WTC11 (cell line): ENCODE data around the gene MRO. TPM values are rescaled to one million over a fixed set of nuclear protein-coding genes. Genes with fewer than 3 reads are reported as not detected.

Experiments
- ATAC-seq: fragments of 200-7000 bp; cut with Tn5 transposase; 2 replicates; pipeline ENCODE4 v1.10.0; 2021; ENCODE audit warnings: mild to moderate bottlenecking, moderate library complexity
- CTCF ChIA-PET: fragments of 300-600 bp; sonication (Branson Sonifier 250); formaldehyde crosslinking; loops from one replicate; lab custom pipeline; 2021; ENCODE audit warnings: antibody characterized with exemption; lab: Charles Lee
- POLR2A ChIA-PET: fragments of 350-600 bp; sonication (Branson Sonifier 250); formaldehyde crosslinking; loops from one replicate; lab custom pipeline; 2021; ENCODE audit warnings: antibody characterized with exemption; lab: Charles Lee
- DNase-seq: peaks from one replicate; pipeline ENCODE4 v3.0.0; 2021; ENCODE audit warnings: low spot score
- H3K27ac Mint-ChIP-seq: 2 replicates; pipeline ENCODE4 v1.8.0; 2021; ENCODE audit warnings: mixed read lengths
- H3K27me3 Mint-ChIP-seq: 2 replicates; pipeline ENCODE4 v1.8.0; 2021; ENCODE audit warnings: low read depth, mild to moderate bottlenecking, moderate library complexity, mixed read lengths
- H3K36me3 Mint-ChIP-seq: 2 replicates; pipeline ENCODE4 v1.8.0; 2021; ENCODE audit warnings: mixed read lengths
- H3K4me1 Mint-ChIP-seq: 2 replicates; pipeline ENCODE4 v1.8.0; 2022; ENCODE audit warnings: mixed read lengths
- H3K4me3 Mint-ChIP-seq: 2 replicates; pipeline ENCODE4 v1.8.0; 2021; ENCODE audit warnings: mild to moderate bottlenecking, moderate library complexity, mixed read lengths
- H3K9me3 Mint-ChIP-seq: 2 replicates; pipeline ENCODE4 v1.8.0; 2021; ENCODE audit warnings: mixed read lengths
- CREB1 ChIP-seq: sonication (generic); formaldehyde crosslinking; IDR thresholded peaks from 2 replicates; pipeline ENCODE4 v1.8.0; 2023; ENCODE audit warnings: mild to moderate bottlenecking, missing genetic modification reagents
- CTCF ChIP-seq: fragments of 200-600 bp; IDR thresholded peaks from 2 replicates; pipeline ENCODE4 v1.8.0; 2022; ENCODE audit warnings: antibody characterized with exemption
- E2F1 ChIP-seq: sonication (generic); formaldehyde crosslinking; IDR thresholded peaks from 2 replicates; pipeline ENCODE4 v1.8.0; 2022; ENCODE audit warnings: mild to moderate bottlenecking, missing genetic modification reagents
- ESRRA ChIP-seq: sonication (generic); formaldehyde crosslinking; IDR thresholded peaks from 2 replicates; pipeline ENCODE4 v1.8.1; 2022; ENCODE audit warnings: mild to moderate bottlenecking, missing genetic modification reagents, borderline replicate concordance
- ETV6 ChIP-seq: sonication (generic); formaldehyde crosslinking; IDR thresholded peaks from 2 replicates; pipeline ENCODE4 v1.8.1; 2022; ENCODE audit warnings: mild to moderate bottlenecking, missing genetic modification reagents
- MAX ChIP-seq: sonication (generic); formaldehyde crosslinking; IDR thresholded peaks from 2 replicates; pipeline ENCODE4 v1.8.0; 2022; ENCODE audit warnings: mild to moderate bottlenecking, missing genetic modification reagents
- MYBL2 ChIP-seq: sonication (generic); formaldehyde crosslinking; IDR thresholded peaks from 2 replicates; pipeline ENCODE4 v1.8.1; 2023; ENCODE audit warnings: mild to moderate bottlenecking, moderate library complexity, missing genetic modification reagents
- NR3C1 ChIP-seq: sonication (generic); formaldehyde crosslinking; conservative IDR thresholded peaks from 2 replicates; pipeline ENCODE4 v1.8.1; 2023; ENCODE audit warnings: low read depth, mild to moderate bottlenecking, missing genetic modification reagents
- STAT6 ChIP-seq: sonication (generic); formaldehyde crosslinking; conservative IDR thresholded peaks from 2 replicates; pipeline ENCODE4 v1.8.1; 2023; ENCODE audit warnings: mild to moderate bottlenecking, low read depth, missing genetic modification reagents, moderate library complexity
- TP53 ChIP-seq: sonication (generic); formaldehyde crosslinking; IDR thresholded peaks from 2 replicates; pipeline ENCODE4 v1.8.1; 2023; ENCODE audit warnings: mild to moderate bottlenecking, missing genetic modification reagents
- total RNA-seq: library from RNA; stranded (reverse); gene quantifications from 3 replicates; pipeline ENCODE4 v1.2.3, GENCODE V29; 2021
- TF ChIP-seq, protein P1 (sequence below): sonication (generic); formaldehyde crosslinking; IDR thresholded peaks from 2 replicates; pipeline ENCODE4 v1.8.0; 2023; ENCODE audit warnings: missing genetic modification reagents, mild to moderate bottlenecking, borderline replicate concordance
- TF ChIP-seq, protein P2 (sequence below): sonication (generic); formaldehyde crosslinking; IDR thresholded peaks from 2 replicates; pipeline ENCODE4 v1.8.0; 2022; ENCODE audit warnings: mild to moderate bottlenecking, missing genetic modification reagents
- TF ChIP-seq, protein P3 (sequence below): fragments of 250-450 bp; sonication (Bioruptor Pico); IDR thresholded peaks from 2 replicates; pipeline ENCODE4 v1.9.0; 2021; ENCODE audit warnings: mild to moderate bottlenecking, borderline replicate concordance

MRO gene
- total RNA-seq, 1 experiment from 2014 or later = 2.1 TPM

DNA sequence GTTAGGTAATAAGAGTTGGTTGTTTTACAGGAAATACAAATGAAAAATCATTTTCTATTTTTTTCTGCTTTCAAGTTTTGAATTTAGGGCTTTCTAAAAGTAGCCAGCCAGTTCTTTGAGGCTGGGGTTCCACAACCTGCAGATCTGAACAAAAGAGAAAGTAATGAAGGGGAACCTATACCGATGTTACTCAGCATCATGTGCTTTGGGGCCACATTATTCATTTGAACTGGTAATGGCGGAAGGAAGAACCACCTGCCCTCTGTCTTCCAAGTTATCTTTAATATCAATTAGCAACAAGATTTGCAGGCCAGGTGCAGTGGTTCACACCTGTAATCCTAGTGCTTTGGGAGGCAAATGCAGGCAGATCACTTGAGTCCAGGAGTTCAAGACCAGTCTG lies 12.9 kb upstream of the MRO start:
- Mint-ChIP-seq H3K4me1 (peaks cover 9% of the 10 kb centered on the region), H3K27me3 (no peaks in the 10 kb centered on the region), H3K27ac (no peak overlapping the region), H3K36me3 (no peaks in the 10 kb centered on the region), H3K4me3 (no peak overlapping the region), H3K9me3 (no peaks in the 10 kb centered on the region)
- CTCF ChIA-PET = interaction anchor here (0.6 kb wide), 1 partner anchor 340 kb away, joined by 4 read pairs; no protein-coding TSS in a partner anchor
- POLR2A ChIA-PET = no interaction called here
- DNase-seq (no peak), ATAC-seq (no peak)
- TF ChIP-seq STAT6 (CRISPR knock-in tag) = no peak

DNA sequence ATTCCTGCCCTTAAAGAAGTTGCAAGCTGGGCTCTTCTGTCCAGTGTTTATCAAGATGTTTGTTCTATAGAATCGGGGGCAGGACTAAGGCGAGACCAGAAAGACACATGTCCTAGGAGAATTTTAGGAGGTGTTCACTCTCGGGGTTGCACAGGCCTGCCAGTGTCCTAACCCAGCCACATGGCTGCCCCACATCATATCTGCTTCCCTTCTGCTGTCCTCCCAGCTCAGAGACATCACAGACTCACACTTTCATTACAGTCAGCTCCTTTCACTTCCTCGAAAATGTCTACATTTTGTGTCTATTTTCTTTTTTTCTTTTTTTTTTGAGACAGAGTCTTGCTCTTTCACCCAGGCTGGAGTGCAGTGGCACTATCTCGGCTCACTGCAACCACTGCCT lies 10.7 kb upstream of the MRO start:
- DNase-seq = no peak
- H3K4me1 Mint-ChIP-seq = peaks cover 18% of the 10 kb centered on the region
- H3K27ac Mint-ChIP-seq = no peak overlapping the region
- ATAC-seq = no peak
- no peak overlapping the region for H3K4me3 Mint-ChIP-seq
- TF ChIP-seq TP53 (CRISPR knock-in tag) (no peak), CREB1 (CRISPR knock-in tag) (no peak), MYBL2 (CRISPR knock-in tag) (no peak), NR3C1 (CRISPR knock-in tag) (no peak), ESRRA (no peak), MAX (no peak), E2F1 (CRISPR knock-in tag) (no peak), CTCF (no peak)
- TF ChIP-seq, protein P1, sequence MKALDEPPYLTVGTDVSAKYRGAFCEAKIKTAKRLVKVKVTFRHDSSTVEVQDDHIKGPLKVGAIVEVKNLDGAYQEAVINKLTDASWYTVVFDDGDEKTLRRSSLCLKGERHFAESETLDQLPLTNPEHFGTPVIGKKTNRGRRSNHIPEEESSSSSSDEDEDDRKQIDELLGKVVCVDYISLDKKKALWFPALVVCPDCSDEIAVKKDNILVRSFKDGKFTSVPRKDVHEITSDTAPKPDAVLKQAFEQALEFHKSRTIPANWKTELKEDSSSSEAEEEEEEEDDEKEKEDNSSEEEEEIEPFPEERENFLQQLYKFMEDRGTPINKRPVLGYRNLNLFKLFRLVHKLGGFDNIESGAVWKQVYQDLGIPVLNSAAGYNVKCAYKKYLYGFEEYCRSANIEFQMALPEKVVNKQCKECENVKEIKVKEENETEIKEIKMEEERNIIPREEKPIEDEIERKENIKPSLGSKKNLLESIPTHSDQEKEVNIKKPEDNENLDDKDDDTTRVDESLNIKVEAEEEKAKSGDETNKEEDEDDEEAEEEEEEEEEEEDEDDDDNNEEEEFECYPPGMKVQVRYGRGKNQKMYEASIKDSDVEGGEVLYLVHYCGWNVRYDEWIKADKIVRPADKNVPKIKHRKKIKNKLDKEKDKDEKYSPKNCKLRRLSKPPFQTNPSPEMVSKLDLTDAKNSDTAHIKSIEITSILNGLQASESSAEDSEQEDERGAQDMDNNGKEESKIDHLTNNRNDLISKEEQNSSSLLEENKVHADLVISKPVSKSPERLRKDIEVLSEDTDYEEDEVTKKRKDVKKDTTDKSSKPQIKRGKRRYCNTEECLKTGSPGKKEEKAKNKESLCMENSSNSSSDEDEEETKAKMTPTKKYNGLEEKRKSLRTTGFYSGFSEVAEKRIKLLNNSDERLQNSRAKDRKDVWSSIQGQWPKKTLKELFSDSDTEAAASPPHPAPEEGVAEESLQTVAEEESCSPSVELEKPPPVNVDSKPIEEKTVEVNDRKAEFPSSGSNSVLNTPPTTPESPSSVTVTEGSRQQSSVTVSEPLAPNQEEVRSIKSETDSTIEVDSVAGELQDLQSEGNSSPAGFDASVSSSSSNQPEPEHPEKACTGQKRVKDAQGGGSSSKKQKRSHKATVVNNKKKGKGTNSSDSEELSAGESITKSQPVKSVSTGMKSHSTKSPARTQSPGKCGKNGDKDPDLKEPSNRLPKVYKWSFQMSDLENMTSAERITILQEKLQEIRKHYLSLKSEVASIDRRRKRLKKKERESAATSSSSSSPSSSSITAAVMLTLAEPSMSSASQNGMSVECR (CRISPR knock-in tag) = no peak
- no peaks in the 10 kb centered on the region for H3K36me3 Mint-ChIP-seq
- CTCF ChIA-PET = no interaction called here
- POLR2A ChIA-PET = no interaction called here
- no peaks in the 10 kb centered on the region for H3K27me3 Mint-ChIP-seq
- H3K9me3 Mint-ChIP-seq = no peaks in the 10 kb centered on the region

DNA sequence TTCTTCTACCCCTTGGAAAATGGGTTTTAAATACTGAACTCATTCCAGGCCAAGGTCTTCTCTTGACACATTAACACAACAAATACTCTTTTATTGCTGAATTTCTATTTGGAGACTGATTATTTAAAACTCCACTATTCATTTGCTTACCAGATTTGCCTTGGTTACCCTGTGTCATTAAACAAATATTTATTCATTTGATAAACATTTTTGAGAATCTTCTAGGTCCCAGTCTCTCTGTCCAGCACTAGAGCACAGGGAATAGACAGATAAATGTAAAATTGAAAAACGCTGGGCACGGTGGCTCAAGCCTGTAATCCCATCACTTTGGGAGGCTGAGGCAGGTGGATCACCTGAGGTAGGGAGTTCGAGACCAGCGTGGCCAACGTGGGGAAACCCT lies 9.8 kb upstream of the MRO start:
- H3K4me3 Mint-ChIP-seq = no peak overlapping the region
- peaks cover 21% of the 10 kb centered on the region for H3K4me1 Mint-ChIP-seq
- no peaks in the 10 kb centered on the region for H3K9me3 Mint-ChIP-seq
- H3K36me3 Mint-ChIP-seq = no peaks in the 10 kb centered on the region
- ChIA-PET POLR2A (no interaction called here), CTCF (no interaction called here)
- no peak for DNase-seq
- ATAC-seq = no peak
- H3K27me3 Mint-ChIP-seq = no peaks in the 10 kb centered on the region
- no peak overlapping the region for H3K27ac Mint-ChIP-seq
- TF ChIP-seq ETV6 (CRISPR knock-in tag) = no peak
- TF ChIP-seq, protein P2, sequence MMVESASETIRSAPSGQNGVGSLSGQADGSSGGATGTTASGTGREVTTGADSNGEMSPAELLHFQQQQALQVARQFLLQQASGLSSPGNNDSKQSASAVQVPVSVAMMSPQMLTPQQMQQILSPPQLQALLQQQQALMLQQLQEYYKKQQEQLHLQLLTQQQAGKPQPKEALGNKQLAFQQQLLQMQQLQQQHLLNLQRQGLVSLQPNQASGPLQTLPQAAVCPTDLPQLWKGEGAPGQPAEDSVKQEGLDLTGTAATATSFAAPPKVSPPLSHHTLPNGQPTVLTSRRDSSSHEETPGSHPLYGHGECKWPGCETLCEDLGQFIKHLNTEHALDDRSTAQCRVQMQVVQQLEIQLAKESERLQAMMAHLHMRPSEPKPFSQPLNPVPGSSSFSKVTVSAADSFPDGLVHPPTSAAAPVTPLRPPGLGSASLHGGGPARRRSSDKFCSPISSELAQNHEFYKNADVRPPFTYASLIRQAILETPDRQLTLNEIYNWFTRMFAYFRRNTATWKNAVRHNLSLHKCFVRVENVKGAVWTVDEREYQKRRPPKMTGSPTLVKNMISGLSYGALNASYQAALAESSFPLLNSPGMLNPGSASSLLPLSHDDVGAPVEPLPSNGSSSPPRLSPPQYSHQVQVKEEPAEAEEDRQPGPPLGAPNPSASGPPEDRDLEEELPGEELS (CRISPR knock-in tag) = no peak
- TF ChIP-seq, protein P3, sequence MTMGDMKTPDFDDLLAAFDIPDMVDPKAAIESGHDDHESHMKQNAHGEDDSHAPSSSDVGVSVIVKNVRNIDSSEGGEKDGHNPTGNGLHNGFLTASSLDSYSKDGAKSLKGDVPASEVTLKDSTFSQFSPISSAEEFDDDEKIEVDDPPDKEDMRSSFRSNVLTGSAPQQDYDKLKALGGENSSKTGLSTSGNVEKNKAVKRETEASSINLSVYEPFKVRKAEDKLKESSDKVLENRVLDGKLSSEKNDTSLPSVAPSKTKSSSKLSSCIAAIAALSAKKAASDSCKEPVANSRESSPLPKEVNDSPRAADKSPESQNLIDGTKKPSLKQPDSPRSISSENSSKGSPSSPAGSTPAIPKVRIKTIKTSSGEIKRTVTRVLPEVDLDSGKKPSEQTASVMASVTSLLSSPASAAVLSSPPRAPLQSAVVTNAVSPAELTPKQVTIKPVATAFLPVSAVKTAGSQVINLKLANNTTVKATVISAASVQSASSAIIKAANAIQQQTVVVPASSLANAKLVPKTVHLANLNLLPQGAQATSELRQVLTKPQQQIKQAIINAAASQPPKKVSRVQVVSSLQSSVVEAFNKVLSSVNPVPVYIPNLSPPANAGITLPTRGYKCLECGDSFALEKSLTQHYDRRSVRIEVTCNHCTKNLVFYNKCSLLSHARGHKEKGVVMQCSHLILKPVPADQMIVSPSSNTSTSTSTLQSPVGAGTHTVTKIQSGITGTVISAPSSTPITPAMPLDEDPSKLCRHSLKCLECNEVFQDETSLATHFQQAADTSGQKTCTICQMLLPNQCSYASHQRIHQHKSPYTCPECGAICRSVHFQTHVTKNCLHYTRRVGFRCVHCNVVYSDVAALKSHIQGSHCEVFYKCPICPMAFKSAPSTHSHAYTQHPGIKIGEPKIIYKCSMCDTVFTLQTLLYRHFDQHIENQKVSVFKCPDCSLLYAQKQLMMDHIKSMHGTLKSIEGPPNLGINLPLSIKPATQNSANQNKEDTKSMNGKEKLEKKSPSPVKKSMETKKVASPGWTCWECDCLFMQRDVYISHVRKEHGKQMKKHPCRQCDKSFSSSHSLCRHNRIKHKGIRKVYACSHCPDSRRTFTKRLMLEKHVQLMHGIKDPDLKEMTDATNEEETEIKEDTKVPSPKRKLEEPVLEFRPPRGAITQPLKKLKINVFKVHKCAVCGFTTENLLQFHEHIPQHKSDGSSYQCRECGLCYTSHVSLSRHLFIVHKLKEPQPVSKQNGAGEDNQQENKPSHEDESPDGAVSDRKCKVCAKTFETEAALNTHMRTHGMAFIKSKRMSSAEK (CRISPR knock-in tag) = no peak
